ENCODE data around the gene C4orf36.

C4orf36 gene

GRCh38 chr4:86841309-86841708, 50.9 kb downstream of the C4orf36 start:
- TF ChIP-seq EGR1 (IDR thresholded peaks at IDR 0.05) (no peak), CREB1 (IDR thresholded peaks at IDR 0.05; ENCODE audit: low read depth) (no peak), RAD21 (IDR thresholded peaks at IDR 0.05; ENCODE audit: low read depth) (no peak), NFIC (IDR thresholded peaks at IDR 0.05) (no peak), ZBTB7A (IDR thresholded peaks at IDR 0.05; ENCODE audit: low read depth) (no peak), YY1 (IDR thresholded peaks at IDR 0.05; ENCODE audit: low read depth) (no peak), FOXM1 (IDR thresholded peaks at IDR 0.05; ENCODE audit: borderline replicate concordance, low read depth) (no peak), CEBPB (IDR thresholded peaks at IDR 0.05) (no peak), TEAD4 (IDR thresholded peaks at IDR 0.05) (no peak), TCF12 (IDR thresholded peaks at IDR 0.05; ENCODE audit: low read depth) (no peak), EP300 (IDR thresholded peaks at IDR 0.05; ENCODE audit: borderline replicate concordance) (no peak), TAF1 (IDR thresholded peaks at IDR 0.05; ENCODE audit: low read depth) (no peak)
- TF ChIP-seq, protein P1, sequence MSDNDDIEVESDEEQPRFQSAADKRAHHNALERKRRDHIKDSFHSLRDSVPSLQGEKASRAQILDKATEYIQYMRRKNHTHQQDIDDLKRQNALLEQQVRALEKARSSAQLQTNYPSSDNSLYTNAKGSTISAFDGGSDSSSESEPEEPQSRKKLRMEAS (IDR thresholded peaks at IDR 0.05), result no peak
- TF ChIP-seq, protein P2, sequence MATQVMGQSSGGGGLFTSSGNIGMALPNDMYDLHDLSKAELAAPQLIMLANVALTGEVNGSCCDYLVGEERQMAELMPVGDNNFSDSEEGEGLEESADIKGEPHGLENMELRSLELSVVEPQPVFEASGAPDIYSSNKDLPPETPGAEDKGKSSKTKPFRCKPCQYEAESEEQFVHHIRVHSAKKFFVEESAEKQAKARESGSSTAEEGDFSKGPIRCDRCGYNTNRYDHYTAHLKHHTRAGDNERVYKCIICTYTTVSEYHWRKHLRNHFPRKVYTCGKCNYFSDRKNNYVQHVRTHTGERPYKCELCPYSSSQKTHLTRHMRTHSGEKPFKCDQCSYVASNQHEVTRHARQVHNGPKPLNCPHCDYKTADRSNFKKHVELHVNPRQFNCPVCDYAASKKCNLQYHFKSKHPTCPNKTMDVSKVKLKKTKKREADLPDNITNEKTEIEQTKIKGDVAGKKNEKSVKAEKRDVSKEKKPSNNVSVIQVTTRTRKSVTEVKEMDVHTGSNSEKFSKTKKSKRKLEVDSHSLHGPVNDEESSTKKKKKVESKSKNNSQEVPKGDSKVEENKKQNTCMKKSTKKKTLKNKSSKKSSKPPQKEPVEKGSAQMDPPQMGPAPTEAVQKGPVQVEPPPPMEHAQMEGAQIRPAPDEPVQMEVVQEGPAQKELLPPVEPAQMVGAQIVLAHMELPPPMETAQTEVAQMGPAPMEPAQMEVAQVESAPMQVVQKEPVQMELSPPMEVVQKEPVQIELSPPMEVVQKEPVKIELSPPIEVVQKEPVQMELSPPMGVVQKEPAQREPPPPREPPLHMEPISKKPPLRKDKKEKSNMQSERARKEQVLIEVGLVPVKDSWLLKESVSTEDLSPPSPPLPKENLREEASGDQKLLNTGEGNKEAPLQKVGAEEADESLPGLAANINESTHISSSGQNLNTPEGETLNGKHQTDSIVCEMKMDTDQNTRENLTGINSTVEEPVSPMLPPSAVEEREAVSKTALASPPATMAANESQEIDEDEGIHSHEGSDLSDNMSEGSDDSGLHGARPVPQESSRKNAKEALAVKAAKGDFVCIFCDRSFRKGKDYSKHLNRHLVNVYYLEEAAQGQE (IDR thresholded peaks at IDR 0.05; ENCODE audit: low read depth), result no peak
- TF ChIP-seq, protein P3, sequence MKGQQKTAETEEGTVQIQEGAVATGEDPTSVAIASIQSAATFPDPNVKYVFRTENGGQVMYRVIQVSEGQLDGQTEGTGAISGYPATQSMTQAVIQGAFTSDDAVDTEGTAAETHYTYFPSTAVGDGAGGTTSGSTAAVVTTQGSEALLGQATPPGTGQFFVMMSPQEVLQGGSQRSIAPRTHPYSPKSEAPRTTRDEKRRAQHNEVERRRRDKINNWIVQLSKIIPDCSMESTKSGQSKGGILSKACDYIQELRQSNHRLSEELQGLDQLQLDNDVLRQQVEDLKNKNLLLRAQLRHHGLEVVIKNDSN (IDR thresholded peaks at IDR 0.05), result no peak

GRCh38 chr4:86840858-86841257, 51.4 kb downstream of the C4orf36 start:
- TF ChIP-seq RAD21 (IDR thresholded peaks at IDR 0.05; ENCODE audit: low read depth), result no peak
- TF ChIP-seq, protein P3 (IDR thresholded peaks at IDR 0.05), result no peak
- TF ChIP-seq, protein P2 (IDR thresholded peaks at IDR 0.05; ENCODE audit: low read depth), result no peak
- TF ChIP-seq TEAD4 (IDR thresholded peaks at IDR 0.05), result no peak
- no peak for TF ChIP-seq EP300 (IDR thresholded peaks at IDR 0.05; ENCODE audit: borderline replicate concordance)

GRCh38 chr4:86837691-86838503, 54.3 kb downstream of the C4orf36 start:
- TF ChIP-seq, protein P3 (IDR thresholded peaks at IDR 0.05), result no peak
- TF ChIP-seq TCF12 (IDR thresholded peaks at IDR 0.05; ENCODE audit: low read depth) (no peak), RAD21 (IDR thresholded peaks at IDR 0.05; ENCODE audit: low read depth) (no peak), YY1 (IDR thresholded peaks at IDR 0.05; ENCODE audit: low read depth) (no peak)

GRCh38 chr4:86835677-86836076, 56.5 kb downstream of the C4orf36 start:
- no peak for TF ChIP-seq YY1 (IDR thresholded peaks at IDR 0.05; ENCODE audit: low read depth)
- TF ChIP-seq ZBTB7A (IDR thresholded peaks at IDR 0.05; ENCODE audit: low read depth), result no peak
- TF ChIP-seq NFIC (IDR thresholded peaks at IDR 0.05), result no peak
- no peak for TF ChIP-seq TCF12 (IDR thresholded peaks at IDR 0.05; ENCODE audit: low read depth)
- TF ChIP-seq FOXM1 (IDR thresholded peaks at IDR 0.05; ENCODE audit: borderline replicate concordance, low read depth), result no peak
- no peak for TF ChIP-seq TAF1 (IDR thresholded peaks at IDR 0.05; ENCODE audit: low read depth)
- TF ChIP-seq, protein P3 (IDR thresholded peaks at IDR 0.05), result no peak
- no peak for TF ChIP-seq CEBPB (IDR thresholded peaks at IDR 0.05)
- TF ChIP-seq TEAD4 (IDR thresholded peaks at IDR 0.05), result no peak
- TF ChIP-seq, protein P2 (IDR thresholded peaks at IDR 0.05; ENCODE audit: low read depth), result no peak
- TF ChIP-seq, protein P1 (IDR thresholded peaks at IDR 0.05), result no peak
- TF ChIP-seq RAD21 (IDR thresholded peaks at IDR 0.05; ENCODE audit: low read depth), result no peak
- TF ChIP-seq EP300 (IDR thresholded peaks at IDR 0.05; ENCODE audit: borderline replicate concordance), result no peak
- no peak for TF ChIP-seq CREB1 (IDR thresholded peaks at IDR 0.05; ENCODE audit: low read depth)
- TF ChIP-seq EGR1 (IDR thresholded peaks at IDR 0.05), result no peak
